ENCODE results near the gene TBCA. TPM values are rescaled to one million over a fixed set of nuclear protein-coding genes. Genes with fewer than 3 reads are reported as not detected.

Gene TBCA
- total and polyA plus RNA-seq, 11 donors: 108 to 171 (median 132) TPM

DNA sequence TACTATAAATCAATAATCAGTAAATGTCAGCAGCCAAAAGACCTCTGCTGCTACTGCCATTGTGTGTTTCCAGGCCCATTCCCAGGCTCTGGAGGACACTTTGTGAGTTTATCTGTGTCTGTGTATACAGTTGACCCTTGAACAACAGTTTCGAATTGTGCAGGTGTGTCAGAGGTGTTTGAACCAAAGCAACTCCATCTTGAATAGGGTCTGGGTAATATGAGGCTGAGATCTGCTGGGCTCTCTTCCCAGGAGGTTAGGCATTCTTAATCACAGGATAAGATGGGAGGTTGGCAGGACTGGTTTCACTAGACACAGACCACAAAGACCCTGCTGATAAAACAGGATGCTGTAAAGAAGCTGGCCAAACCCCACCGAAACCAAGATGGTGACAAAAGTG is 2.3 kb upstream of the TBCA start:
- Histone ChIP-seq H3K27me3 (no peaks in the 10 kb centered on the region), H3K36me3 (peaks cover 0 to 7% (median 0%) of the 10 kb centered on the region in 9 donors), H3K27ac (no peak overlapping the region), H3K4me3 (no peak overlapping the region), H3K4me1 (peaks cover 0 to 28% (median 19%) of the 10 kb centered on the region in 12 donors), H3K9me3 (no peaks in the 10 kb centered on the region)
- intact Hi-C loops (cut with DNase I): loop anchor here in 3 of 10 donors (5.0 to 10.0 kb wide), 2 partner anchors 131 to 134 kb away; no protein-coding TSS in a partner anchor
- no peak for ATAC-seq
- no peak for DNase-seq
- WGBS, 4 donors: 81 to 96% (median 93%) methylated on average over 2 of the region's 2 CpGs
- no peak for TF ChIP-seq POLR2A (IDR thresholded peaks at IDR 0.05)

DNA sequence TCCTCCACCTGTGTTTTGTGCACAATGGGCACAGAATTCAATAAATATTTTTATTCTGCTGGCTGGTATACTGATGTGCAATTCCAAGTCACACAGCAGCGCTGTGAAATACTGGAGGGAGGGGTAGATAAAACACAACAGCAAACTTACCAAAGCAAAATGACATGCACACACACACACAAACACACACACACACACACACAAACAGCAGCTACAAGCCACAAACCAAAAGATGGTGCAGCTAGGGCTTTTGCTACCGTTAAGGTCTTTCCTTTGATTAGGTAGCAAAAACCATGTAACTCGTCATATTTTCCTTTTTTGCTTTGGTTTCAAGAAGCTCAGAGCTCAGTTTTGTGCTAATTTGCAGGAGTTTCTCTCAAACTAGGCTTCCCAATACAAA is 1.8 kb upstream of the TBCA start:
- Histone ChIP-seq H3K4me1 (peaks cover 0 to 32% (median 23%) of the 10 kb centered on the region in 12 donors), H3K27ac (no peak overlapping the region), H3K4me3 (no peak overlapping the region), H3K9me3 (no peaks in the 10 kb centered on the region), H3K27me3 (no peaks in the 10 kb centered on the region), H3K36me3 (peaks cover 0 to 9% (median 0%) of the 10 kb centered on the region in 9 donors)
- TF ChIP-seq, protein P1, sequence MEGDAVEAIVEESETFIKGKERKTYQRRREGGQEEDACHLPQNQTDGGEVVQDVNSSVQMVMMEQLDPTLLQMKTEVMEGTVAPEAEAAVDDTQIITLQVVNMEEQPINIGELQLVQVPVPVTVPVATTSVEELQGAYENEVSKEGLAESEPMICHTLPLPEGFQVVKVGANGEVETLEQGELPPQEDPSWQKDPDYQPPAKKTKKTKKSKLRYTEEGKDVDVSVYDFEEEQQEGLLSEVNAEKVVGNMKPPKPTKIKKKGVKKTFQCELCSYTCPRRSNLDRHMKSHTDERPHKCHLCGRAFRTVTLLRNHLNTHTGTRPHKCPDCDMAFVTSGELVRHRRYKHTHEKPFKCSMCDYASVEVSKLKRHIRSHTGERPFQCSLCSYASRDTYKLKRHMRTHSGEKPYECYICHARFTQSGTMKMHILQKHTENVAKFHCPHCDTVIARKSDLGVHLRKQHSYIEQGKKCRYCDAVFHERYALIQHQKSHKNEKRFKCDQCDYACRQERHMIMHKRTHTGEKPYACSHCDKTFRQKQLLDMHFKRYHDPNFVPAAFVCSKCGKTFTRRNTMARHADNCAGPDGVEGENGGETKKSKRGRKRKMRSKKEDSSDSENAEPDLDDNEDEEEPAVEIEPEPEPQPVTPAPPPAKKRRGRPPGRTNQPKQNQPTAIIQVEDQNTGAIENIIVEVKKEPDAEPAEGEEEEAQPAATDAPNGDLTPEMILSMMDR (IDR thresholded peaks at IDR 0.05): no peak
- no peak for TF ChIP-seq POLR2A (IDR thresholded peaks at IDR 0.05)
- WGBS, 4 donors: 87 to 94% (median 91%) methylated on average over 3 of the region's 3 CpGs
- intact Hi-C loops (cut with DNase I): loop anchor here in 3 of 10 donors (2.0 to 10.0 kb wide), 3 partner anchors 75 to 133 kb away; no protein-coding TSS in a partner anchor
- DNase-seq (no peak), ATAC-seq (no peak)

DNA sequence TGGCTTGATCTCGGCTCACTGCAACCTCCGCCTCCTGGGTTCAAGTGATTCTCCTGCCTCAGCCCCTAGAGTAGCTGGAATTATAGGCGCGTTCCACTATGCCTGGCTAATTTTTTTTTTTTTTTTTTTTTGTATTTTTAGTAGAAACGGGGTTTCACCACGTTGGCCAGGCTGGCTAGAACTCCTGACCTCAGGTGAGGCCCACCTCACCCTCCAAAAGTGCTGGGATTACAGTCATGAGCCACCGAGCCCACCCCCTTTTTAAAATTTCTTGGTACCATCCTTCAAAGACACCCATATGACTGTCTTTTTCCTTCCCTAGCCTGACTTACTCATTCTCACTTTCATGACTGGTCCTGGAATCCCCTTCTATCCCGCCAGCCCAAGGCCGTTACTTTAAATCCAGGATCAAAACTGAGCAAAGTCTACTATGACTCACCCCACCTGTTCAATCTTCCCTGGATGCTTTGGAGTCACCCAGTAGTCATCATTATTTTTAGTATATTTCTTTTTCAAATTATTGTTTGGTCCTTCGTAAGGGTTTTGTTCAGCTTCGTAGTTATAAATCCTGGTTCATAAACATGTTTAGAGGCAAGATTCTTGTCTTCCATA is 1.2 kb upstream of the TBCA start:
- intact Hi-C loops (cut with DNase I): loop anchor here in 3 of 10 donors (2.0 to 10.0 kb wide), 3 partner anchors 75 to 133 kb away; no protein-coding TSS in a partner anchor
- ATAC-seq (no peak), DNase-seq (no peak)
- WGBS, 4 donors: 82 to 93% (median 89%) methylated on average over 10 to 11 of the region's 11 CpGs
- H3K36me3 ChIP-seq: peaks cover 0 to 14% (median 0%) of the 10 kb centered on the region in 9 donors
- H3K4me1 ChIP-seq: peaks cover 0 to 37% (median 28%) of the 10 kb centered on the region in 12 donors
- no peak overlapping the region for H3K4me3 ChIP-seq
- TF ChIP-seq POLR2A (IDR thresholded peaks at IDR 0.05): no peak
- TF ChIP-seq, protein P1 (IDR thresholded peaks at IDR 0.05): no peak
- H3K9me3 ChIP-seq: no peaks in the 10 kb centered on the region
- no peaks in the 10 kb centered on the region for H3K27me3 ChIP-seq
- H3K27ac ChIP-seq: no peak overlapping the region

DNA sequence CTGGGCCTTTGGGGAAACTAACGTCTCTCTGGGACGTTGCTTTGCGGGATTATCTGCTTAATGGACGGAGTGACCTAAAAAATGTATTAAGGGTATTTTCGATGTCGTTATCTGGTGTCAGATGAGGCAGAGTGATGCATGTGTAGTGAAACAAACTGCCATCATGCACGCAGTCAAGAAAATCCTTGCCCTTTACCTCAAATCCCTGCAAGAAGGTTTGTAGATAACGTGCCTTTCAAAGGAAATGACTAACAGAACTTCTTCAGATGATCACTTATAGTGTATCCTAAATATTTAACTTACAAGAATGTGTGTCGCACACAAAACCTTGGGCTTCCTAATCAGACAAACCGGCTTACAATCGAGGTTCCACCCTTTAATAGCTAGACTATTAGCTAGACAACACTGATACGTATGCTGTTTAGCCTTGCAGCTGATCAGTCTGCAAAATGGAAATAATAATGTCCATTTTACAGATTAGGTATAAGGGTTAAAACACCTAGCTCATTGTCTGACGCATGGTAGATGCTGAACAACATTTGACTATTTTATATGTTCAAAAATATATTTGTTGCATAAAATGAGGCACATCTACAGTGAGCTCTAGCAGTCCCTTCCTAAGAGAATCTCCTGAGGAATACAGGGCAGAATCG is 541 bp upstream of the TBCA start:
- peak overlapping the region in 11 of 12 donors; percentile 88 to 98 (median 93) for H3K27ac ChIP-seq

More for the DNA sequence above, 541 bp upstream of the TBCA start:
- TF ChIP-seq, protein P1 (IDR thresholded peaks at IDR 0.05): no peak
- TF ChIP-seq POLR2A (IDR thresholded peaks at IDR 0.05): no peak
- DNase-seq (no peak), ATAC-seq (no peak)
- Histone ChIP-seq H3K4me3 (peak overlapping the region; percentile 63 to 96 (median 82)), H3K36me3 (peaks cover 0 to 18% (median 0%) of the 10 kb centered on the region in 9 donors), H3K27me3 (no peaks in the 10 kb centered on the region), H3K4me1 (peaks cover 0 to 44% (median 33%) of the 10 kb centered on the region in 12 donors), H3K9me3 (no peaks in the 10 kb centered on the region)
- intact Hi-C loops (cut with DNase I): loop anchor here in 3 of 10 donors (2.0 to 10.0 kb wide), 3 partner anchors 76 to 132 kb away; no protein-coding TSS in a partner anchor
- 20 to 28% (median 26%) methylated on average over 14 of the region's 14 CpGs for WGBS, 4 donors

All from heart left ventricle (tissue), 16 donors.